NT2/D1 (cell line): ENCODE results near the gene GPR135.

Experiments
- SUZ12 ChIP-seq: IDR thresholded peaks from 2 replicates; pipeline ENCODE4 v1.6.1; 2011; ENCODE audit not compliant: insufficient read length, insufficient read depth; ENCODE audit errors: extremely low read depth
- YY1 ChIP-seq: IDR thresholded peaks from 2 replicates; pipeline ENCODE4 v1.6.1; 2011; ENCODE audit not compliant: insufficient read length, insufficient read depth
- ZNF274 ChIP-seq: IDR thresholded peaks from 2 replicates; pipeline ENCODE4 v1.6.1; 2011; ENCODE audit warnings: mild to moderate bottlenecking, low read depth, low read length

GRCh38 chr14:59511916-59512575 is 46.9 kb upstream of the GPR135 start:
- TF ChIP-seq YY1, result no peak
- no peak for TF ChIP-seq ZNF274
- no peak for TF ChIP-seq SUZ12
